WERI-Rb-1 (cell line): Measurements from ENCODE around the gene CHRND.

ENCODE experiments used
- DNase-seq: peaks from one replicate; pipeline ENCODE4 v3.0.0-alpha.2; 2020
- H3K27ac ChIP-seq: fragments of 250-450 bp; sonication (Bioruptor Pico); 2 replicates; pipeline ENCODE4 v1.5.1; 2020; ENCODE audit warnings: mild to moderate bottlenecking, moderate library complexity
- H3K27me3 ChIP-seq: fragments of 250-450 bp; sonication (Bioruptor Pico); 2 replicates; pipeline ENCODE4 v1.5.1; 2021; ENCODE audit warnings: mild to moderate bottlenecking, low read depth, moderate library complexity; ENCODE audit not compliant: insufficient read depth, severe bottlenecking
- H3K36me3 ChIP-seq: fragments of 250-450 bp; sonication (Bioruptor Pico); 2 replicates; pipeline ENCODE4 v1.5.1; 2020; ENCODE audit warnings: mild to moderate bottlenecking, moderate library complexity
- H3K4me3 ChIP-seq: 2 replicates; pipeline ENCODE4 v1.5.1; 2011; ENCODE audit warnings: low read depth, mild to moderate bottlenecking, control low read depth, low read length
- H3K9me3 ChIP-seq: fragments of 250-450 bp; sonication (Bioruptor Pico); 2 replicates; pipeline ENCODE4 v1.5.1; 2021; ENCODE audit warnings: mild to moderate bottlenecking, moderate library complexity; ENCODE audit not compliant: severe bottlenecking
- TF ChIP-seq, protein P1 (sequence below): IDR thresholded peaks from 2 replicates; pipeline ENCODE4 v1.5.1; 2011; ENCODE audit warnings: low read depth, mild to moderate bottlenecking, control low read depth, inconsistent platforms, low read length

CHRND gene

DNA sequence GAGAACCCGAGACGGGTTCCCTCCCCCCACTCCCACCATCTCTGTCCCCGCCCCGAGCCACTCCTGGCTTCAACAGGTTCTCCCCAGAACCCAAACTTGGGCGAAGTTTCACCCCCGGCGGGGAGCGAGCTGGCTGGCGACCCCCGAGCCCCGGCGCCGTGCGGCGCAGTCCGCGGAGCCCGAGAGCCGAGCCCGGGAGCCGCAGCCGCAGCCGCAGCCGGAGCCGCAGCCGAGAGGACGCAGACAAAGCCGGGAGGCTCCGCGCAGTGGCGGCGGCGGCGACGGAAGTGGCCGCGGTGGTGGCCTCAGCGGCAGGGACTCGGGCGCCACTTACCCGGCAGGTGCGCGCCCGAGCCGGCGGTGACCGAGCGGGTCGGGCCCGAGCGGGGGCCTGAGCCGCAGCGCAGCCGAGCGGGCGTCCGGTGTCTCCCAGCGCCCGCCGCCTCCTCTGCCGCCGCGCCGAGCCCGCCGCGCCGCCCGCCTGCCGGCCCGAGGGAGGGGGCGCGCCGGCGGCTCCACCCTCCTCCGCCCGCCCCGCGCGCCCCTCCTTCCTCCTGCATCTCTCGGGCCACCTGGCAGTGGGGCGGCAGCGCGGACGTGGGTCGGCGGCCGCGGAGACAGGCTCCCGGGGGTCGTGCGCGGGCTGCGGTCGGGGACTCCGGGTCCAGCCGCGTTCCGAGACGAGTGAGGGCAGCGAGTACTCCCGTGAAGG lies 38.4 kb upstream of the CHRND start, which contains the start of gene ECEL1:
TSS of gene ECEL1 (minus strand) at position 450 of the 712 bp plus-strand sequence. CDS start 1,181 bp downstream, outside the sequence.
- Histone ChIP-seq H3K27ac (no peak within 1 kb of the TSS), H3K4me3 (peak within 1 kb of the TSS; percentile 33), H3K27me3 (peaks cover 42% of the 10 kb centered on the region), H3K9me3 (no peaks in the 10 kb centered on the region), H3K36me3 (no peaks in the 10 kb centered on the region)
- TF ChIP-seq, protein P1, sequence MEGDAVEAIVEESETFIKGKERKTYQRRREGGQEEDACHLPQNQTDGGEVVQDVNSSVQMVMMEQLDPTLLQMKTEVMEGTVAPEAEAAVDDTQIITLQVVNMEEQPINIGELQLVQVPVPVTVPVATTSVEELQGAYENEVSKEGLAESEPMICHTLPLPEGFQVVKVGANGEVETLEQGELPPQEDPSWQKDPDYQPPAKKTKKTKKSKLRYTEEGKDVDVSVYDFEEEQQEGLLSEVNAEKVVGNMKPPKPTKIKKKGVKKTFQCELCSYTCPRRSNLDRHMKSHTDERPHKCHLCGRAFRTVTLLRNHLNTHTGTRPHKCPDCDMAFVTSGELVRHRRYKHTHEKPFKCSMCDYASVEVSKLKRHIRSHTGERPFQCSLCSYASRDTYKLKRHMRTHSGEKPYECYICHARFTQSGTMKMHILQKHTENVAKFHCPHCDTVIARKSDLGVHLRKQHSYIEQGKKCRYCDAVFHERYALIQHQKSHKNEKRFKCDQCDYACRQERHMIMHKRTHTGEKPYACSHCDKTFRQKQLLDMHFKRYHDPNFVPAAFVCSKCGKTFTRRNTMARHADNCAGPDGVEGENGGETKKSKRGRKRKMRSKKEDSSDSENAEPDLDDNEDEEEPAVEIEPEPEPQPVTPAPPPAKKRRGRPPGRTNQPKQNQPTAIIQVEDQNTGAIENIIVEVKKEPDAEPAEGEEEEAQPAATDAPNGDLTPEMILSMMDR: no peak
- peak; percentile 39 for DNase-seq

DNA sequence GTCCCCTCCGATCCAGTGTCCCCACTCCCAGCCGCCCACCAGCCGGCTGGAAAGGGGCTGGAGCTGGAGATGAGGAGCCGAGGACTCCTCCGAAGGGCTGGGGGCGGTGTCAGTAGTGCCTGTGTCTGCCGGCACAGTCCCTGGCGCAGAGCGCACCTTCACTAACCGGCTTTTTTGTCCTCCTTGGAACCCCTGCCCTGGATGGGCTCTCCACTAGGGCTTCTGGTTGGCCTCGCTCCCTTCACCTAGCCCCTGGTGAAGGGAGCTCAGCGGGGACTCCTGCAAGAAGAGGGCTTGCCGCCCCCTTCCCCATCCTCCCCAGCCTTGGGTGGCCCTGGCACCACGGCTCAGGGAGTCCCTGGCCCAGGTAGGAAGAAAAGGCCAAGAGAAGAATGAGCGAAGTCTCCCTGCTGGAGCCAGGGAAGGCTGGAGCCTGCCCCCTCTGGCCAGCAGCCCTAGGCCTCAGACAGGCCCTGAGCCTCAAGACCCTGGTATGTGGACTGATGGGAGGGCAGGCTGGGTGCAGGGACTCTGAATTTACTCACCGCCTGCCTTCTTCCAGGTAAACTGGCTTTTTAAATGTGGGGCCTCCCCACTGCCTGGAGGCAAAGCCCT lies 37.8 kb upstream of the CHRND start:
- peaks cover 42% of the 10 kb centered on the region for H3K27me3 ChIP-seq
- no peaks in the 10 kb centered on the region for H3K36me3 ChIP-seq
- no peak overlapping the region for H3K27ac ChIP-seq
- TF ChIP-seq, protein P1: peak; percentile 43
- H3K4me3 ChIP-seq: peak overlapping the region; percentile 7; the same call in 1 of the 2 replicates
- DNase-seq: no peak
- no peaks in the 10 kb centered on the region for H3K9me3 ChIP-seq

DNA sequence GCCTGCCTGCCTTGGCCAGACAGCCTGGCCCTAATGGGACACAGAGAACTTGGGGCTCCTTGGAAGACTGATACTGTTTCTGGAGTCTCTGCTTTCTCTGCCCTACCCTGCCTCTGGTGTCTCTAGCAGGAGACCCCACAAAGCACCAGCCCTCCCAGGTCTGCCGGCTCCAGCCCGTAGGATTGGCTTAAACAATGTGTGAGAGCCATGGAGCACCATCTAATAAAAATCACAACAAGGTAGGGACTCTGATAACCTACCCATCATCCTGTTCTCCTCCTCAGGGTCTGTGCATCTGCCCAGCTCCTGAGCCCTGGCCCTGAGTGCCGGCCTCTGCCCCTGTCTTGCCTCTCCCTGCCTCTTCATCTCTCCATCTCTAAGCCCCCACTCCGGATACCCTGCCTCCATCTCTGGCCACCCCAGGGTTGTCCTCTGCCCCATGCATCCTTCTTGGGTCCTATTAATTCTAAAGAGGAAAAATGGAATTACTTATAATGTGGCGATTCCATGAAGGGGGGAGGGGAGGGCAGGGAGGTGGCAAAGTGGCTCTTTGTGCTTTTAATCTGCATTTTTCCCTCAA lies 37.1 kb upstream of the CHRND start:
- peaks cover 42% of the 10 kb centered on the region for H3K27me3 ChIP-seq
- H3K9me3 ChIP-seq: no peaks in the 10 kb centered on the region
- no peak overlapping the region for H3K27ac ChIP-seq
- no peak for DNase-seq
- no peak overlapping the region for H3K4me3 ChIP-seq
- no peaks in the 10 kb centered on the region for H3K36me3 ChIP-seq
- TF ChIP-seq, protein P1: no peak

DNA sequence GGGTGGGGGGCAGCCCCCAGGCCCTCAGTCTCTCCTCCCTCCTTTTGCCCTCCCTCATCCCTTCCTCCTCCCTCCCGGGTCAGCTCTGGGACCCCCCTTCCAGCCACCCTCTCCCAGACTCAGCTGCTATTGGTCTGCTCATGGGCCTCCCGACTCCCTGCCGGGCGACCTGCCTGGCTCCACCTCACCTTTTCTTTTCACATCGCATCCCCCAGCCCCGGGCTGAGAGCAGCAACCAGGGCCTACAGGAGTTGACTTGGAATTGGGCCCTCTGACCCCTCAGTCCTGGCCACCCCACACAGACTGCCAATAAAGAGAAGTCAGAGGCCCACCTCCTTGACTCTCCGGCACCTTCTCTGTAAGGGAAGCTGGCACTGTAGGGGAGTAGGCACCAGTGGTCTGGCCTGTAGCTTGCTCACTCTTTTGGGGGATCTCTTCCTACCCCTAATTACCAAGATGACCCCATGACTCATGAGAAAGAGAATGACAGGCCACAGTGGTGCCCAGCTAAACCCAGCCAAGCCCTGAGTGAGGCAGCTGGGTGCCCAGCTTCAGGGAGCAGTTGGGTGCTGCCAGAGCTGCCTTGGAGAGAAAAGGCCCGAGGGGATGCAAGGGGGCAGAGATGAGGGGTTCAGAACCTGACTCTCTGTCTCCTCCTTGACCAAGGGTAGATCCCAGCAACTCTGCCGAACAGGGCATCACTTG lies 36.3 kb upstream of the CHRND start:
- Histone ChIP-seq H3K36me3 (no peaks in the 10 kb centered on the region), H3K9me3 (no peaks in the 10 kb centered on the region), H3K27ac (no peak overlapping the region), H3K4me3 (no peak overlapping the region), H3K27me3 (peaks cover 36% of the 10 kb centered on the region)
- DNase-seq: no peak
- TF ChIP-seq, protein P1: no peak

DNA sequence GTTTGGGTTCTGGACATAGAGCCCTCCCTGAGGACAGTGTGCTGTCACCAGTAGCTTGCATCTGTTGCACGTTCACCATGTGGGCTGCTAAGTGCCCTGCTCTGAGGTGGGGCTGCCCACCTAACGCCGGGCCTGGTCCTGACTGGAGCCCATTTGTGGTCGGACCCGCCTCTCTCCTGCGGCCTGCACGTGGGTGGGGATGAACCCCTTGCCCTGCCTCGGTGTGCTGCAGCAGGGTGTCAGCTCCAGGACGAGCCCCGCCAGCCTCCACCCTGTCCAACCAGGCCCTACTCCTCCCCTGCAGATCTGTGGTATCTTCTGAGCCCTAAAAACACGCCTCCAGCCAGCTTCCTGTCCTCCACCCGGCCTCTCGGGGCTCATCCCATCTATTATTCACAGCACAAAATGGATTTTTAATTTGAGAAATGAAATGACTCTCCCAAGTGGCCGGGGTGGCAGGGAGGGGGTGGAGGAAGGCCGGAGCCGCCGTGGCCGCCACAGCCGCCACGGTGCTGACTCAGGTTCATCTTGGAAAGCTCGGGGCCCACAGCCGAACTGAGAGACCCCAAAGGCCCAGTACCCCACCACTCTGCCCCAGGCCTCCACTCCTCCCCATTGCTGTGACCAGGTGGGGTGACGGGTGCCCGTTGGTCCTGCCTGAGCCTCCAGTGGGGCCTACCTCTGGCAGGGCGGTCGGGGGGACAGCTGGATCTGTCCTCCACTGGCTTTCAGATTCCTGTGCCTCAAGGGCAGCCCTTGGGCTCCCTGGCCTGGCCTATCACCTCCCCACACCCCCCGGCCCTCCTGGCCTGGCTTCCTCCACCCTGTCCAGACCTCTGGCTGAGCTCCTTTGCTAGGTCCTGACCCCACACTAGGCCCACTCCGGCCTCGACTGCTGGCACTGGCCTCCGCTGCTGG lies 35.5 kb upstream of the CHRND start:
- Histone ChIP-seq H3K27me3 (peaks cover 28% of the 10 kb centered on the region), H3K36me3 (no peaks in the 10 kb centered on the region), H3K9me3 (no peaks in the 10 kb centered on the region), H3K27ac (no peak overlapping the region), H3K4me3 (no peak overlapping the region)
- no peak for DNase-seq
- TF ChIP-seq, protein P1: no peak
